ENCODE data around the gene PDP2.

- TF ChIP-seq, protein P1, sequence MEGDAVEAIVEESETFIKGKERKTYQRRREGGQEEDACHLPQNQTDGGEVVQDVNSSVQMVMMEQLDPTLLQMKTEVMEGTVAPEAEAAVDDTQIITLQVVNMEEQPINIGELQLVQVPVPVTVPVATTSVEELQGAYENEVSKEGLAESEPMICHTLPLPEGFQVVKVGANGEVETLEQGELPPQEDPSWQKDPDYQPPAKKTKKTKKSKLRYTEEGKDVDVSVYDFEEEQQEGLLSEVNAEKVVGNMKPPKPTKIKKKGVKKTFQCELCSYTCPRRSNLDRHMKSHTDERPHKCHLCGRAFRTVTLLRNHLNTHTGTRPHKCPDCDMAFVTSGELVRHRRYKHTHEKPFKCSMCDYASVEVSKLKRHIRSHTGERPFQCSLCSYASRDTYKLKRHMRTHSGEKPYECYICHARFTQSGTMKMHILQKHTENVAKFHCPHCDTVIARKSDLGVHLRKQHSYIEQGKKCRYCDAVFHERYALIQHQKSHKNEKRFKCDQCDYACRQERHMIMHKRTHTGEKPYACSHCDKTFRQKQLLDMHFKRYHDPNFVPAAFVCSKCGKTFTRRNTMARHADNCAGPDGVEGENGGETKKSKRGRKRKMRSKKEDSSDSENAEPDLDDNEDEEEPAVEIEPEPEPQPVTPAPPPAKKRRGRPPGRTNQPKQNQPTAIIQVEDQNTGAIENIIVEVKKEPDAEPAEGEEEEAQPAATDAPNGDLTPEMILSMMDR (IDR thresholded peaks at IDR 0.05) = no peak
- no peak for TF ChIP-seq ESRRA (CRISPR knock-in tag; IDR thresholded peaks at IDR 0.05; ENCODE audit: borderline replicate concordance)
Observed at GRCh38 chr16:66905633-66906539, 25.6 kb downstream of the PDP2 start.

Data from WTC11 (cell line).